Cerebellar nuclear complex (tissue), 1 donor: ENCODE measurements around the gene GRB7.
"Not testable (repeated sequence)": the region's sequence is repeated elsewhere in the genome, so short reads cannot be mapped to it uniquely, and the experiment has no call there.

Source experiments
- DNase-seq, 2 experiments: peaks; one replicate each; lab custom pipeline; 2025; lab: John Stamatoyannopoulos, UW

The GRB7 gene

GRCh38 chr17:39737760-39738567 lies at the start of gene GRB7:
TSS of gene GRB7 (plus strand) at chr17:39737938. CDS start at chr17:39742302, 4,364 bp downstream.
- DNase-seq: peak in 1 of 2 experiments; percentile 67

- DNase-seq: no peak
Observed at GRCh38 chr17:39688475-39688835, 49.3 kb upstream of the GRB7 start.

DNA sequence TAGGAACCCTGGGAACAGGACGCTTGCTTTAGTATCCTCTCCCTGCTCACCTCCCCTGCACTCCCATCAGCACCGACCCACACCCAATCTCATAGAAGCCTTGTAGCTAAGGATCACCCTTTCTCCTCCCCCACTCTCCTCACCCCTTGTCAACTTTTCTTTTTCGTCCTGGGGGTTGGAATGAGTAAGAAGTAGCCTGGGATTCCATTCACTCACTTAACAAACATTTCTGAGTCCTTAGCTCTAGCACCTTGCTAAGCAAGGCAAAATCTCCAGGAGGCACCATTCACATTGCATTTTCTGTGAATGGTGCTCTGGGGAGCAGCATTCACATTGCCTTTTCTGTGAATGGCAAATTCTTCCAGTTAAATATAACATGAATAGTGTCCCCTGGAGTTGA lies 48.8 kb upstream of the GRB7 start:
- no peak for DNase-seq

GRCh38 chr17:39694593-39694992 lies 43.1 kb upstream of the GRB7 start:
- DNase-seq: no peak

DNA sequence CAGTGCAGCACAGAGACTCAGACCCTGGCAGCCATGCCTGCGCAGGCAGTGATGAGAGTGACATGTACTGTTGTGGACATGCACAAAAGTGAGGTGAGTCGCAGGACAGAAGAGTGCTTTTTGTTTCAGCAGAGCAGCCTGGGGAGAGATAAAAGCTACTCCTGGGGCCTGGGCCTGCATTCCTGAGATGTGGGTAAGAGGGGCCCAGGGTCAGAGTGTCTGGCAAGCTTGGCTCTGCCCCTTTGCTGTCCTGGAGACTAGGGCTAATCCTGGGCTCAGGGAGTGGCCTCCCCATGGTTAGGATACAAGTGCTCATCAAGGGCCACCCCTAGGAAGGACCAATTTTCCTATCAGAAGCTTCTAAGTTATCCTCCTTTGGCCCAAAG lies 42.7 kb upstream of the GRB7 start:
- no peak for DNase-seq

DNA sequence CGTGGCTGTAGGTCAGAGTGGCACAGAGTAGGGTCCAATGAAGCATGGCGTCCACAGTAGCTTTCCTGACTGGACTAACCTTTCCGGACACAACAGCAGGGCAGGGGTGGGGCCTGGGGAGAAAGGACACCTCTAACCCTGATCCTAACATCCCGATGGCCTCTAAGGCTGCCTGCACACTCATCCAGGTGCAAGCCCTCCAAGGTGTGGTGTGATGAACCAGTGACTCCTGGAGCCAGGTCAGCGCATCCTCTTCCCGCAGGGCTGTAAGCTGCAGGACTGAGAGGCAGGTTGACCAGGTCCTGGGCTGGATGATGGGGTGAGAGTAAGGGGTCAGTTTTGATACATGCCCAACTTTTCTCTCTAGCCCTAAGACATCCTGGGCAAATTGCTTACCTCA lies 41.0 kb upstream of the GRB7 start:
- DNase-seq: no peak

GRCh38 chr17:39697961-39698360 lies 39.8 kb upstream of the GRB7 start:
- no peak for DNase-seq

- DNase-seq: not testable (repeated sequence)
Observed at GRCh38 chr17:39699157-39699817, 38.5 kb upstream of the GRB7 start.

- DNase-seq: no peak
Observed at GRCh38 chr17:39699818-39700147, 38.0 kb upstream of the GRB7 start, which contains the start of gene ERBB2. TSS of gene ERBB2 (plus strand) at chr17:39700064. CDS start at chr17:39700239, 175 bp downstream.

- no peak for DNase-seq
Observed at GRCh38 chr17:39700148-39700987, 37.4 kb upstream of the GRB7 start.

- DNase-seq: no peak
Observed at GRCh38 chr17:39701012-39701783, 36.5 kb upstream of the GRB7 start.

DNA sequence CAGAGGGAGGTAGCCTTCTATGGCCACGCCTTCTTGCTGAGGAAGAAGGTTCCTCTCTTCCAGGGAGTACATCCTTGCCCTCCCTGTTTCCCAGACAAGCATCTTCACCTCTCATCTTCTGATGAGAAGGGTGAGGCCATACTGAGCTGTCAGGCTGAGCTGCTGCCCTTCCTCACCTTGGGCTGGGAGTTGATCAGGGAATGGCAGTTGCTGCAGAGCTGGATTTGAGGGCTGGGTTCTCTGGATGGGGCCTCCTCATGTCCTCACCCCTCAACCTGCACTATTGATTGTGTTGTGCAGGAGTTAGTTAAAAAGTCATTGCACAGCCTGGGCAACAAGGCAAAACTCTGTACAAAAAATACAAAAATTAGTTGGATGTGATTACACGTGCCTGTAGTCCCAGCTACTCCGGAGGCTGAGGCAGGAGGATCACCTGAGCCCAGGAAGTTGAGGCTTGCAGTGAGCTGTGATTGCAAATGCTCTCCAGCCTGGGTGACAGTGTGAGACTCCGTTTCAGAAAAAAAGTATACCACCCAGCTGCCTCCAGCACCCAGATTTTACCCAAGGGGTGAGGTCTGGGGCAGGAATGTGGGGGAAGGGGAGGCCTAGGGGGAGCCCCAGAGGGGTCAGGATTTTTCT lies 35.8 kb upstream of the GRB7 start:
- no peak for DNase-seq

GRCh38 chr17:39702901-39703893 lies 34.5 kb upstream of the GRB7 start:
- DNase-seq: no peak

- no peak for DNase-seq
Observed at GRCh38 chr17:39703913-39704312, 33.8 kb upstream of the GRB7 start.

DNA sequence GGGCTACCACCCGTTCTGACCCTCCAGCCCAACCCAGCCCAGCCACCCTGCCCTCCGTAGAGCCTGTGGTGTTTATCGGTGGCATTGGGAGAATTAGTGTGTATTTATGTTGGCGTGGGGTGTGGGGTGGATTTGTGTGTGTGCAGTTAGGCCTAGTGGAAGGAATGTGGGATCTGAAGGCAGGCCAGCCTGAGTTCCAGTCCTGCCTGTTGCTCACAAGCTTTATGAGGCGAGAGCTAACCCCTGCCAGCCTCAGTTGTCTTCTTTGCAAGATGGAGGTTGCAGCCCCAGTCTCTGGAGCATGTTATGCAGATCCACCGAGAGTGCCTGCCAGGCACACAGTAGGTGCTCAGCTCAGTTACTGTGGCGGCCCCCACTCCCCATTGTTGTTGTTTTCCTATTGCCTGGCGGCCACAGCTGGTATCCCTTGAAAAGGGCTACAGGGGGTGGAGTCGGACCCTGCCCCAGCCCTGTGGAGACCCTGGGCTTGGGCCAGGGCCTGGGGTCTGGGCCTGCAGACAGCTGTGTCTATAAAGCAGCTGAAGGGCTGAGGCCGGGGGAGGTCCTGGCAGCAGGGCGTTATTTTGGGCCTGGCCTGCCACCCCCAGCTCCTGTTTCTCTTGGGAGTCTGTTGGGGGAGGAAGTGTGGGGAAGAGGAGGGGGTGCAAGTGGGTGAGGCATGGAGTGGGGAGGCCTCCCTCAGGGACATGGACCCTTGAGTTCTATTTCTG lies 32.8 kb upstream of the GRB7 start:
- no peak for DNase-seq

DNA sequence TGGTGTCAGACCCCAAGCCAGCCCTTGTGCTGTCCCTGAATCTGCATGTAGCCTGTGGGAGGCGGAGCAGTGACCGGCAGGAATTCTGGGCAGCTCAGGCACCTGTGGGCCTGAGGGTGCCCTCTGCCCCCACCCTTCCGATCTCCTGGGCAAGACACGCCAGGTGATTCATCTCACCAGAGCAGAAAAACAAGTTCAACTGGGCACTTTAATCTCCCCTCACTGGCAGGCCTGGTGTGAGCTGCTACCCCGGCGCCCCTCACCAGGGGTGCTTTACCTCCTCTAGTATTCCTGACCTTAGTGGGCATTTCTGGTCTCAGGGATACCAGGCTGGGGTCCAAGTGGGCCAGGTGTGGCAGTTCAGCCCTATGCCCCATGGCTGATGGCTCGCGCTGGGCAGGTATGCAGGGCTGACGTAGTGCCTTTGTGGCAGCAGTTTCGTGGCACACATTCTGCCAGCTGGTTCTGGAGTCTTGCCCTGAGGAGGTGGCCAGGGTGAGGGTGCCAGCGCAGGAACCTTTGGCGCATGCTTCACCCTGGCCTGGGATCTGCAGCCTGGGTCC lies 31.9 kb upstream of the GRB7 start:
- DNase-seq: no peak

- no peak for DNase-seq
Observed at GRCh38 chr17:39706383-39706782, 31.4 kb upstream of the GRB7 start.

DNA sequence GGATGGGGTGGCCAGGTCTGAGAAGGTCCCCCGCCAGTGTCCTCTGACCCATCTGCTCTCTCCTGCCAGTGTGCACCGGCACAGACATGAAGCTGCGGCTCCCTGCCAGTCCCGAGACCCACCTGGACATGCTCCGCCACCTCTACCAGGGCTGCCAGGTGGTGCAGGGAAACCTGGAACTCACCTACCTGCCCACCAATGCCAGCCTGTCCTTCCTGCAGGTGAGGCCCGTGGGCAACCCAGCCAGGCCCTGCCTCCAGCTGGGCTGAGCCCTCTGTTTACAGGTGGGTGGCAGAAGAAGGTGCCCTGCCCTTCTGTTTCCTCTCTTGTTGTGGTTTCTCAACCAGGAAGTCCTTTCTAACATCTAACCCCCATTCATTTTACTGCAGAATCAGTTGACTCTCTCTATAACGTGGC lies 30.8 kb upstream of the GRB7 start:
- DNase-seq: no peak
